Endothelial cell (in vitro differentiated cells): Measurements from ENCODE around the gene CDKAL1. TPM values are rescaled to one million over a fixed set of nuclear protein-coding genes. Genes with fewer than 3 reads are reported as not detected.

Experiments
- DNase-seq: peaks from one replicate; pipeline ENCODE4 v3.0.0; 2021; ENCODE audit warnings: low spot score
- H3K27ac Mint-ChIP-seq: one replicate; pipeline ENCODE4 v1.8.0; 2021; ENCODE audit warnings: mixed read lengths, inconsistent platforms; ENCODE audit not compliant: unreplicated experiment
- H3K27me3 Mint-ChIP-seq: one replicate; pipeline ENCODE4 v1.8.0; 2021; ENCODE audit warnings: mild to moderate bottlenecking, moderate library complexity, mixed read lengths, inconsistent platforms; ENCODE audit not compliant: unreplicated experiment
- H3K36me3 Mint-ChIP-seq: one replicate; pipeline ENCODE4 v1.8.0; 2021; ENCODE audit warnings: mild to moderate bottlenecking, low read depth, mixed read lengths, inconsistent platforms; ENCODE audit not compliant: unreplicated experiment
- H3K4me1 Mint-ChIP-seq: one replicate; pipeline ENCODE4 v1.8.0; 2021; ENCODE audit warnings: mild to moderate bottlenecking, mixed read lengths, inconsistent platforms; ENCODE audit not compliant: unreplicated experiment
- H3K4me3 Mint-ChIP-seq: one replicate; pipeline ENCODE4 v1.8.0; 2021; ENCODE audit warnings: mild to moderate bottlenecking, mixed read lengths, inconsistent platforms; ENCODE audit not compliant: unreplicated experiment
- H3K9me3 Mint-ChIP-seq: one replicate; pipeline ENCODE4 v1.8.0; 2021; ENCODE audit warnings: mixed read lengths, inconsistent platforms; ENCODE audit not compliant: unreplicated experiment
- CTCF ChIP-seq: fragments of 200-600 bp; sonication (generic); IDR thresholded peaks from one replicate; pipeline ENCODE4 v1.5.0; 2021; ENCODE audit warnings: antibody characterized with exemption; ENCODE audit not compliant: unreplicated experiment
- total RNA-seq: library from RNA; stranded (reverse); fragmentation: NEBNext Ultra II Directional; extraction: Animal tissue kit (Norgen Biotek cat#: 25700); gene quantifications from one replicate; pipeline ENCODE4 v1.2.1, GENCODE V29; 2021; ENCODE audit not compliant: unreplicated experiment

Gene CDKAL1
- total RNA-seq, 1 donor from 2014 or later, result 43.9 TPM

DNA sequence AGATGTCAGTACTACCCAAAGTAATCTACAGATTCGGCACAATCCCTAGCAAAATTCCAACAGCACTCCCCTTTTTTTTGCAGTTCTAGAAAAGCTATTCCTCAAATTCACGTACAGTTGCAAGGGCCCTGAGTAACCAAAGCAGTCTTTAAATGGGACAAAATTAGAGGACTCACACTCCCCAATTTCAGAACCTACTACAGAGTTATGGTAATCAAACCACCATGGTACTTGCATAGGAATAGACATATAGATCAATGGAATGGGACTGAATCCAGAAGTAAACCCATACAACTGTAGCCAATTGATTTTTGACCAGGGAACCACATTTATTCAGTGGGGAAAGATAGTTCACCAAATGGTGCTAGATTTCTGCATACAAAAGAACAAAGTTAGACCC is 350.8 kb downstream of the CDKAL1 start:
- no peaks in the 10 kb centered on the region for H3K9me3 Mint-ChIP-seq
- no peak for DNase-seq
- H3K27me3 Mint-ChIP-seq, result no peaks in the 10 kb centered on the region
- no peak overlapping the region for H3K27ac Mint-ChIP-seq
- no peak overlapping the region for H3K4me3 Mint-ChIP-seq
- TF ChIP-seq CTCF, result no peak
- no peaks in the 10 kb centered on the region for H3K36me3 Mint-ChIP-seq
- peaks cover 5% of the 10 kb centered on the region for H3K4me1 Mint-ChIP-seq

DNA sequence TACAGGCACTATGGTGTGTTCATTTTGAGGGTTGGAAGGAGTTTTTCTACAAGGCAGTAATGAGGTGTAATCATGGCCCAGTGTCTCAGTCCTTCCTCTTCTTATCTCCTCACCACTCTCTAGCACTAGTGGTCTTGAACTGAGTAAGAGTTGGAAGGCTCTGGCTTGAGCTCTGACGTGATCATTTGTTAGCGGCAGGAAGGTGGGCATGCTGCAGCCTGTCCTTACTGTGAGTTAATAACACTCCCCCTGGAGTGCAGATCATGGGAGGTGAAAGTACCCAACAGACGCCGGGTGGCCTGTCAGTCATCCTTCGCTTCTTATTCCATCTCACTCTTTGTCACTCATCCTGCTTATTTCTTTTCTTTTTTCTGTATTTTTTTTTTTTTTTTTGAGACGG is 356.9 kb downstream of the CDKAL1 start:
- no peak overlapping the region for H3K4me3 Mint-ChIP-seq
- H3K36me3 Mint-ChIP-seq, result no peaks in the 10 kb centered on the region
- no peak for DNase-seq
- no peaks in the 10 kb centered on the region for H3K9me3 Mint-ChIP-seq
- no peaks in the 10 kb centered on the region for H3K4me1 Mint-ChIP-seq
- H3K27me3 Mint-ChIP-seq, result no peaks in the 10 kb centered on the region
- H3K27ac Mint-ChIP-seq, result no peak overlapping the region
- TF ChIP-seq CTCF, result no peak

DNA sequence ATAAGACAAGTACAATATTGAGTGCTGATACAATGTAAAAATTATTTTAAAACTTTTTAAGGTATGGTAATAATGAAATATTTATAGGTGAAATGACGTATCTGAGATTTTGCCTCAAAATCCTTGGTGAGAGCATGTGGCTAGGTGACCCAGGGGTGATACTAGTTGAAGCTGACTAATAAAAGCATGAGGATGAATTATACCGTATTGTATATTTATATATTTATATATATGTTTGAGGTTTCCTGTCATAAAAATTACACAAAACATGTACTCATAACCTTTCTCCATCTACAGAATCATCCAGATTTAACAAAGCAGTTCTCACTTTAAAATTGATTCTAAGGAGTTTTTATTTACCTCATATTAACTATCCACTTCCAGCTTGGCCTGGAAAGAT is 358.1 kb downstream of the CDKAL1 start:
- no peaks in the 10 kb centered on the region for H3K4me1 Mint-ChIP-seq
- no peak for TF ChIP-seq CTCF
- H3K27ac Mint-ChIP-seq, result no peak overlapping the region
- no peak overlapping the region for H3K4me3 Mint-ChIP-seq
- H3K36me3 Mint-ChIP-seq, result no peaks in the 10 kb centered on the region
- no peaks in the 10 kb centered on the region for H3K27me3 Mint-ChIP-seq
- no peak for DNase-seq
- H3K9me3 Mint-ChIP-seq, result no peaks in the 10 kb centered on the region

DNA sequence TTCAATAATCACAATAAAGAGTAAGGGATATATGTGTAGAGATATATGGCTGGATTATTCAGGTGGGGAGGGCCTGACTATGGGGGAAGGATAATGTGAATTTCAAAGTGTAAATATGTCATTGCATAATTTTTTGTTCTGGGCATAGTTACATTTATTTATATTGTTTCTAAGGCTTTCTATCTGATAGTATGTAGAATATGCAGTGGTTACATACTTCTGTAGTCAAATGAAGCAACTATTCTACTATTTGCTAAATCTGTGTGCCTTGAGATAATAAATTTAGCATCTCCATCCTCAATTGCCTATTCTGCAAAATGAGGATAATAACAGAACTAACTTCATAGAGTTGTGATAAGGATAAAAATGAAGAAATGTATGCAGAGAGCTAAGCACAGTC is 359.2 kb downstream of the CDKAL1 start:
- DNase-seq, result no peak
- no peak overlapping the region for H3K27ac Mint-ChIP-seq
- H3K27me3 Mint-ChIP-seq, result no peaks in the 10 kb centered on the region
- H3K4me3 Mint-ChIP-seq, result no peak overlapping the region
- no peaks in the 10 kb centered on the region for H3K4me1 Mint-ChIP-seq
- no peaks in the 10 kb centered on the region for H3K36me3 Mint-ChIP-seq
- no peaks in the 10 kb centered on the region for H3K9me3 Mint-ChIP-seq
- no peak for TF ChIP-seq CTCF

DNA sequence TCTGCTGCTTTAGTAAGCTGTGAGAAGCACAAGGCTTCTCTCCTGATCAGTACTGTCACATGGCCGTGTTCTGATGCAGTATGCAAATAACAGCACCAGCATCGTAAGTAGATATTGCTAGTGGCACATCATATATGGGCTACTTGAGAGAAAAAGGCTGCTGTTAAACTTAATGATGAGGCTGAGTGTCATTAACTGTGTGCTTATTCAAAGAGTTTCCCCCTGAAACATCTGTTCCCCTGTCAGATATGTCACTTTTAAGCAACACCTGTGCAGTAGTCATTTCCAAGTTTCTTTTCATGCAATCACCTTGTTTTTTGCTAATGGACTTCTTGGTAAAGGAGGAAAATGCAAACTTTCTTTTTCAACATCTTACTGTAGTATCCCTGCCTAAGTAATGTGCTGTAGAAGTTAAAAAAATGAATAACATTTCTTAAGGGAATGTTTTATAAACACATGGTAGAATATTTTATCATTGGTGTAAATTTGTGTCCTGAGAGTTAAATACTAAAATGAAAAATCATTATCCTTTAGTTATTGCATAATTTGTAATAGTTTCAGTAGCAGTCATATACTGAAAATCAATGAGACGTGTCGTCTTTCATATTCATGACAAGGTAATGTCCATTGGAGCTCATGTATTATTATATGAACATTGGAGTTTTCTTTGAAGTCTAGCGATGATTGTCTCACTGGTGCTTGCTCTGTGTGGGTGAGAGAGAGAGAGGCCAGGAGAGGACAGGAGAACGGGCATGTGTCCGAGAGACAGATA is 366.3 kb downstream of the CDKAL1 start:
- no peaks in the 10 kb centered on the region for H3K9me3 Mint-ChIP-seq
- H3K27me3 Mint-ChIP-seq, result peaks cover 2% of the 10 kb centered on the region
- DNase-seq, result no peak
- no peak overlapping the region for H3K4me3 Mint-ChIP-seq
- H3K27ac Mint-ChIP-seq, result no peak overlapping the region
- no peaks in the 10 kb centered on the region for H3K4me1 Mint-ChIP-seq
- TF ChIP-seq CTCF, result no peak
- H3K36me3 Mint-ChIP-seq, result no peaks in the 10 kb centered on the region
